Measurements from ENCODE around the gene PSMC3IP.
"Not testable (repeated sequence)": the region's sequence is repeated elsewhere in the genome, so short reads cannot be mapped to it uniquely, and the experiment has no call there.

The PSMC3IP gene

DNA sequence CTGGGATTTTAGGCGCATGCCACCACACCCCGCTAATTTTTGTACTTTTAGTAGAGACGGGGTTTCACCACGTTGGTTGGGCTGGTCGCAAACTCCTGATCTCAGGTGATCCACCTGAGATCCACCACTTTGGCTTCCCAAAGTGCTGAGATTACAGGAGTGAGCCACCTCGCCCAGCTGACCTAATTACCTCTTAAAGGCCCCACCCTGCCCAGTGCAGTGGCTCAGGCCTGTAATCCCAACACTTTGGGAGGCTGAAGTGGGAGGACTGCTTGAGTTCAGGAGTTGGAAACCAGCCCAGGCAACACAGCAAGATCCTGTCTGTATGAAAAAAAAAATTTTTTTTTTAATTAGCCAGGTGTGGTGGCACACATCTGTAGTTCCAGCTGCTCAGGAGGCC lies 18.5 kb downstream of the PSMC3IP start:
- DNase-seq: no peak

DNA sequence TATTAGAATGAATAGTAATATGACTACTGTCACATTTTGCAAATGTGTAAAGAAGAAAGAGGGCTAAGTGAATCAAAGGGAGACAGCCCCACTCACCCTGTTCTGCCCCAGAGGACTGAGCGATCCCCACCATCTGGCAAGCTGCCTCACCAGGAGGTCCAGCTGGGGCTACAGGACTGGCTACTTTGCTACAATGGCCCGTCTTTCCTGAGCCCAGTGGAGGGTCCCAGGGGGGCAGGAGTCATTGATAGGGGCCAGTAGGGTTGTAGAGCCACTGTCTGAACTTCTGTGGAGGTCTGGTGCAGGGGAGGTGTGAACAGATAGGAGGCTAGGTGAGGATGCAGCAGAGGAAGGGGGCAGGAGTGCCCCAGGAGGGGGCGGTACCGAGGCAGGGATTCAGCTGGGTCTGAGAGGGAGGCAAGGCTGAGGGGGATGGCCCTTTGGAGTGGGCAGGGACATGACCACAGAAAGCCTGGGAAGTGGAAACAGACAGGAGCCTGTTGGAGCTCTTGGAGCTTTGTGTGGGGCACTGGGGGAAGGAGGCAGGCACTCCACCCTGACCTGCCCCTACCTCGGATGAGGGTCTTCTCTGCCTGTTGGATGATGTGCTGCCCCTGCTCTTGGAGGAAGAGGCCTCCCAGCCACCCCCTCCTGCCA lies 21.4 kb downstream of the PSMC3IP start:
- not testable (repeated sequence) for DNase-seq

DNA sequence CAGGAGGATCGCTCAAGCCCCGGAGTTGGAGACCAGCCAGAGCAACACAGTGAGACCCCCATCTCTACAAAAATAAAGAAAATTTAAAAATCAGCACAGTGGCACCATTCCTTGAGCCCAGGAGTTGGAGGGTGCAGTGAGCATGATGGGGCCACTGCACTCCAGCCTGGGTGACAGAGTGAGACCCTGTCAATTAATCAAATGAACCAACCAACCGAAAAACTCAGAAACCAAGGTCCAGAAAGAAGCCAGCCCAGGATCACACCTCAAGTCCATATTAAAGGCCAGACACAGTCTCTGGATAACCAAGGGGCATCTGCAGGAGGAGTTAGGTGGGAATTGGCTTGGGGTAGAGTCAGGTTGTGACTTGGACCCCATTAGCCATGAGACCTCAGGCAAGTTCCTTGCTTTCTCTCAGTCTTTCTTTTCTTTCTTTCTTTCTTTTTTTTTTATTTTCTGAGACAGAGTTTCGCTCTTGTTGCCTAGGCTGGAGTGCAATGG lies 22.4 kb downstream of the PSMC3IP start:
- no peak for DNase-seq

DNA sequence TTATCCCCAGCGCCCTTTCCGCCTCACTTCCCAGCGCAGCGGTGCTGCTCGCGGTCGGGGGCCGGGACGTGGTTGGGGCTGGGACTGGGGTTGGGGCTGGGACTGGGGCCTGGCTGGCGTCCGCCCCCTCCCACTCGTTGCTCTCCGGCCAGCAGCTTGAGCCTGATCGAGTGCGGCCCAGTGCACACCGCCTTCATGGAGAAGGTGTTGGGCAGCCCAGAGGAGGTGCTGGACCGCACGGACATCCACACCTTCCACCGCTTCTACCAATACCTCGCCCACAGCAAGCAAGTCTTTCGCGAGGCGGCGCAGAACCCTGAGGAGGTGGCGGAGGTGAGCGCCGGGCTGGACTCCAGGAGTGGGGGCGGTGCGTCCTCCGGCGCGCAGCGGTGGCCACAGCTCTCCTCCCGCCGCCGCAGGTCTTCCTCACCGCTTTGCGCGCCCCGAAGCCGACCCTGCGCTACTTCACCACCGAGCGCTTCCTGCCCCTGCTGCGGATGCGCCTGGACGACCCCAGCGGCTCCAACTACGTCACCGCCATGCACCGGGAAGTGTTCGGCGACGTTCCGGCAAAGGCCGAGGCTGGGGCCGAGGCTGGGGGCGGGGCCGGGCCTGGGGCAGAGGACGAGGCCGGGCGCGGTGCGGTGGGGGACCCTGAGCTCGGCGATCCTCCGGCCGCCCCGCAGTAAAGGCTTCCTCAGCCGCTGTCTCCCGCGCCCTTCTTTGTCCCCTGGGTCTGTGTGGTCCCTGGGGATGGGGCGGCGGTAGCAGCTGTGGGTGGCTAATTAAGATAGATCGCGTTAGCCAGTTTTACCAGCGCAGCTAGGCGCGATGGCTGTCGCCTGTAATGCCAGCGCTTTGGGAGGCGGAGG lies 23.0 kb downstream of the PSMC3IP start:
- DNase-seq: peak; percentile 83

DNA sequence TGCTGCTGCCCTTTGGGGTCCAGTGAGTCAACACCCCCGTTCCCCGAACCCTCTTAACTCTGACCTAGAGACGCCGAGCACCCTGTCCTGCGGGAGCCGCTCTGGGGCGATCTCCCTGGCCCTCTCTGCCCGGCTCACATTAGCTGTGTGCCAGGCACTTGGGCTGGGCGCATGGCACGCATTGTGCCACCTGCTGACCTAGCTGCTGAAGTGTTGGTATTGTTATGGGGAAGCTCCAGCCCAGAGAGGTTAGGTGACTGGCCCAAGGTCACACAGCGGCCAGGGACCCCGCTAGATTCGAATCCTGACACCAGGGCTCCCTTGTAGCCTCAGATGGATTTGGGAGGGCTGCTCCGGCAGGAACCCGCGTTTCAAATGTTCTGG lies 23.7 kb downstream of the PSMC3IP start:
- no peak for DNase-seq

DNA sequence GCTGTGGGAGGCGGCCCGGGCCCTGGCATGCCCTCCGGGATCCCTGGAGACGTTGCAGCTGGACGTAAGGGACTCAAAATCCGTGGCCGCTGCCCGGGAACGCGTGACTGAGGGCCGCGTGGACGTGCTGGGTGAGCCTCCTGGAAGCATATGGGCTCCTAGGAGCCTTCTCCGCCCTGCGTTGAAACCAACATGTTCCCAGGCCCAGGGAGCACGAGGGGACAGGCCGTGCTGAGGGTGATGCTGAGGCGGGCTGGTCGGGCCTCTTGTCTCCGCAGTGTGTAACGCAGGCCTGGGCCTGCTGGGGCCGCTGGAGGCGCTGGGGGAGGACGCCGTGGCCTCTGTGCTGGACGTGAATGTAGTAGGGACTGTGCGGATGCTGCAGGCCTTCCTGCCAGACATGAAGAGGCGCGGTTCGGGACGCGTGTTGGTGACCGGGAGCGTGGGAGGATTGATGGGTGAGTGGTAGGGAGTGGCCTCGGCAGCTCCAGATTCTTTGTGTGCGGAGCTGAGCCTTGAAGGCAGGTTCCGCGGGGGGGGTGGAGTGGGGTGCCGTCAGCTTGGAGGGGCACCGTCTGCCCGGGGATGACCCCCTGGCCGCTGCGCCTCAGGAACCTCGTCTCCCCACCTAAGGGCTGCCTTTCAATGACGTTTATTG lies 24.2 kb downstream of the PSMC3IP start:
- no peak for DNase-seq

DNA sequence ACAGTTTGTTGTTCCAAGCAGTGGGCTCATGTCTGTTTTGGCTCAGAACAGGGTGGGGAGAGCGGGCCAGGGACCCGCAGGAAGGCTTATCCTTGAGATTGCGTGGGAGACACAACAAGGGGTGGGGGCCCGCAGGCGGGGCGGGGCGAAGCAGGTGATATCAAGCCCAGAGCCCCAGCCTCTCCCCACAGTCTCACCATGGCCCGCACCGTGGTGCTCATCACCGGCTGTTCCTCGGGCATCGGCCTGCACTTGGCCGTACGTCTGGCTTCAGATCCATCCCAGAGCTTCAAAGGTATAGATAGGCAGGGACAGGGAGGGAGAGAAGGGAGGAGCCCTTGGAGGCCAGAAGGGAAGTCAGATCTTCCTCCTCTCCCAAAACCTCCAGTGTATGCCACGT lies 24.8 kb downstream of the PSMC3IP start, which contains the start of gene HSD17B1:
HSD17B1 (plus strand) TSS at position 188 of the 400 bp plus-strand sequence; CDS start at position 199, 11 bp downstream.
- DNase-seq: not testable (repeated sequence)

DNA sequence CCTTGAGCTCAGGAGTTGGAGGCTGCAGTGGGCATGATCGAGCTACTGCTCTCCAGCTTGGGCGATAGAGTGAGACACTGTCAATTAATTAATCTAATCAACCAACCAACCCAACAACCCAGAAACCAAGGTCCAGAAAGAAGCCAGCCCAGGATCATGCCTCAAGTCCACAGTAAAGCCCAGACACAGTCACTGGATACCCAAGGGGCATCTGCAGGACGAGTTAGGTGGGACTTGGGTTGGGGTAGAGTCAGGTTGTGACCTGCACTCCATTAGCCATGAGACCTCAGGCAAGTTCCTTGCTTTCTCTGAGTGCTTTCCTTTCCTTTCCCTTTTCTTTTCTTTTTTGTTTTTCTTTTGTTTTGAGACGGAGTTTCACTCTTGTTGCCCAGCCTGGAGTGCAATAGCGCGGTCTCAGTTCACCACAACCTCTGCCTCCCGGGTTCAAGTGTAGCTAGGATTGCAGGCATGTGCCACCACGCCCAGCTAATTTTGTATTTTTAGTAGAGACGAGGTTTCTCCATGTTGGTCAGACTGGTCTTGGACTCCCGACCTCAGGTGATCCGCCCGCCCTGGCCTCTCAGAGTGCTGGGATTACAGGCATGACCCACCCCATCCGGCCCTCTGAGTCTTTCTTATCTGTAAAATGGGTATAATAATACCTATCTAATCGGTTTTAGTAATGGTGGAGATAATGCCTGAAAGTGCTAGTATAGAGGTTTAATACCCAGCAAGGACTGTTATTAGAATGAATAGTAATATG lies 28.4 kb downstream of the PSMC3IP start:
- no peak for DNase-seq

DNA sequence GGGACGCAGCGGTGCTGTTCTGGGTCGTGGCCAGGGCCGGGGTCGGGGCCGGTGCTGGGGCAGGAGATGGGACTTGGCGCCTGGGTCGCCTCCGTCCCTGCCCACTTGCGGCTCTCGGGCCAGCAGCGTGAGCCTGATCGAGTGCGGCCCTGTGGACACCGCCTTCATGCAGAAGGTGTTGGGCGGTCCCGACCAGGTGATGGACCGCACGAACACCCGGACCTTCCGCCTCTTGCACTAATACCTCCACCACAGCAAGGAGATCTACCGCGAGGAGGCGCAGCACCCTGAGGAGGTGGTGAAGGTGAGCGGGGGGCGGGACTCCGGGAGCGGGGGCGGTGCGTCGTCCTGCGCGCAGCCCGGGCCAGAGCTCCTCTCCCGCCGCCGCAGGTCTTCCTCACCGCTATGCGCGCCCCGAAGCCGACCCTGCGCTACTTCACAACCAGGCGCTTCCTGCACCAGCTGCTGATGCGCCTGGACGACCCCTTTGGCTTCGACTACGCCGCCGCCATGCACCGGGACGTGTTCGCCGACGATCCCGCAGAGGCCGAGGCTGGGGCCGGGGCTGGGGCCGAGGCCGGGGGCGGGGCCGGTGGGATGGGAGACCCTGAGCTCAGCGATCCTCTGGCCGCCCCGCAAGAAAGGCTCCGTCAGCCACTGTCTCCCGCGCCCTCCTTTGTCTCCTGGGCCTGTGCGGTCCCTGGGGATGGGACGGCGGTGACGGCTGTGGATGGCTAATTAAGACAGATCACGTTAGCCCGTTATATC lies 29.3 kb downstream of the PSMC3IP start:
- DNase-seq: peak; percentile 80

DNA sequence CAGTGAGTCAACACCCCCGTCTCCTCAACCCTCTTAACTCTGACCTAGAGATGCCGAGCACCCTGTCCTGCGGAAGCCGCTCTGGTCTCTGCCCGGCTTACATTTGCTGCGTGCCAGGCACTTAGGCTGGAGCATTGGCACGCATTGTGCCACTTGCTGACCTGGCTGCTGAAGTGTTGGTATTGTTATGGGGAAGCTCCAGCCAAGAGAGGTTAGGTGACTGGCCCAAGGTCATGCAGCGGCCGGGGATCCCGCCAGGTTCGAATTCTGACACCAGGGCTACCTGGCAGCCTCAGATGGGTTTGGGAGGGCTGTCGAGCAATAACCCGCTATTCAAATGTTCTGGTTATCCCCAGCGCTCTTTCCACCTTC lies 29.8 kb downstream of the PSMC3IP start:
- no peak for DNase-seq

DNA sequence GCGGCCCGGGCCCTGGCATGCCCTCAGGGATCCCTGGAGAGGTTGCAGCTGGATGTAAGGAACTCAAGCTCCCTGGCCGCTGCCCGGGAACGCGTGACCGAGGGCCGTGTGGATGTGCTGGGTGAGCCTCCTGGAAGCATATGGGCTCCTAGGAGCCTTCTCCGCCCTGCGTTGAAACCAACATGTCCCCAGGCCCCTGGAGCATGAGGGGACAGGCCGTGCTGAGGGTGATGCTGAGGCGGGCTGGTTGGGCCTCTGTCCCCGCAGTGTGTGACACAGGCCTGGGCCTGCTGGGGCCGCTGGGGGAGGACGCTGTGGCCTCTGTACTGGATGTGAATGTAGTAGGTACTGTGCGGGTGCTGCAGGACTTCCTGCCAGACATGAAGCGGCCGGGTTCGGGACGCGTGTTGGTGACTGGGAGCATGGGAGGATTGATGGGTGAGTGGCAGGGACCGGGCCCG lies 30.5 kb downstream of the PSMC3IP start:
- DNase-seq: no peak

DNA sequence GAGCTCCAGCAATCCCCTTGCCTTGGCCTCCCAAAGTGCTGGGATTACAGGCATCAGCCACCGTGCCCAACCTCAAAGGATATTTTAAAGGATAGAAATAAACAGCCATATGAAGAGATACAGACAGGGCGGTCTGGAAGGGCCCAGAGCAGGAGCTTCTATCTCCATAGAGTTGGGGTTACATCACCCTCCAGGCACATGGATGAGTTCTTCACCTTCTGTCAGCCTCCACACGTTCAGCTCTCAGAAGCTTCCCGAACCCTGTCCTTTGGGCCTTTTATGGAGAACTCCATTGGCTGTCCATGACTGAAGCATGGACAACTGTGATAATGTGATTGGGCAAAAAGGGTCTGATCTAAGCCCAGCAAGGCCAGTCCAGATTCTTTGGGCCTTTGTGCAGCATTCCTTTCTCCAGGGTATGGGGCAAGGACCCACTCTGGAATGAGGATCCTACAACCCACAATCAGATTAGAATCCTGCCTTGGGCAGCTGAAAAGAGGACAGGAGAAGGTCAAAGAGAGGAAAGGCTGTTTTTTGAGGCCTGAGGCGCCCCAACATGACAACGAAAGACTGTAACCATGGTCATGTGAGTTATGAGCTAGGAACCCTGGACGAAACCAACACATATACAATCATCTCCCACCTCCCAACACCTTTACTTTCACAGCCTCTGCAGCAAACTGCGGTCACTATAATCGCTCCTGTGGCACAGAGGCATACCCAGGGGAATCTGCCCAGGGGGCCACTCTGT lies 31.6 kb downstream of the PSMC3IP start:
- not testable (repeated sequence) for DNase-seq

DNA sequence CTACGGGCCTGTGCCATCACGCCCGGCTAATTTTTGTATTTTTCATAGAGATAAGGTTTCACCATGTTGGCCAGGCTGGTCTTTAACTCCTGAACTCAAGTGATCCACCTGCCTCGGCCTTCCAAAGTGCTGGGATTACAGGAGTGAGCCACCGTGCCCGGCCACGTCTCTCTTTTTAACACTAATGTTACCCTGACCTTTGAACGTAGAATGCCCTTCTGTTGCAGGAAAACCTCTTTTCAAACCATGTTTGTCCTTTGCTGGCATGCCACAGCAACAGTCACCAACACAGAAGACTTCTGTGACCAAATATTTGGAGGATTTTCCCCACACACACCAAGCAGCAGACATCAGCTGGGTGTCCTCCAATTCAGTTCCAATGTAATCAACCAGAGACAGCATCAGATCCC lies 32.6 kb downstream of the PSMC3IP start:
- DNase-seq: no peak

DNA sequence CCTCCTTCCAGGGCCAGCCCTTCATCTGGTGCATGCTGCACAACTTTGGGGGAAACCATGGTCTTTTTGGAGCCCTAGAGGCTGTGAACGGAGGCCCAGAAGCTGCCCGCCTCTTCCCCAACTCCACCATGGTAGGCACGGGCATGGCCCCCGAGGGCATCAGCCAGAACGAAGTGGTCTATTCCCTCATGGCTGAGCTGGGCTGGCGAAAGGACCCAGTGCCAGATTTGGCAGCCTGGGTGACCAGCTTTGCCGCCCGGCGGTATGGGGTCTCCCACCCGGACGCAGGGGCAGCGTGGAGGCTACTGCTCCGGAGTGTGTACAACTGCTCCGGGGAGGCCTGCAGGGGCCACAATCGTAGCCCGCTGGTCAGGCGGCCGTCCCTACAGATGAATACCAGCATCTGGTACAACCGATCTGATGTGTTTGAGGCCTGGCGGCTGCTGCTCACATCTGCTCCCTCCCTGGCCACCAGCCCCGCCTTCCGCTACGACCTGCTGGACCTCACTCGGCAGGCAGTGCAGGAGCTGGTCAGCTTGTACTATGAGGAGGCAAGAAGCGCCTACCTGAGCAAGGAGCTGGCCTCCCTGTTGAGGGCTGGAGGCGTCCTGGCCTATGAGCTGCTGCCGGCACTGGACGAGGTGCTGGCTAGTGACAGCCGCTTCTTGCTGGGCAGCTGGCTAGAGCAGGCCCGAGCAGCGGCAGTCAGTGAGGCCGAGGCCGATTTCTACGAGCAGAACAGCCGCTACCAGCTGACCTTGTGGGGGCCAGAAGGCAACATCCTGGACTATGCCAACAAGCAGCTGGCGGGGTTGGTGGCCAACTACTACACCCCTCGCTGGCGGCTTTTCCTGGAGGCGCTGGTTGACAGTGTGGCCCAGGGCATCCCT lies 34.1 kb downstream of the PSMC3IP start:
- no peak for DNase-seq

DNA sequence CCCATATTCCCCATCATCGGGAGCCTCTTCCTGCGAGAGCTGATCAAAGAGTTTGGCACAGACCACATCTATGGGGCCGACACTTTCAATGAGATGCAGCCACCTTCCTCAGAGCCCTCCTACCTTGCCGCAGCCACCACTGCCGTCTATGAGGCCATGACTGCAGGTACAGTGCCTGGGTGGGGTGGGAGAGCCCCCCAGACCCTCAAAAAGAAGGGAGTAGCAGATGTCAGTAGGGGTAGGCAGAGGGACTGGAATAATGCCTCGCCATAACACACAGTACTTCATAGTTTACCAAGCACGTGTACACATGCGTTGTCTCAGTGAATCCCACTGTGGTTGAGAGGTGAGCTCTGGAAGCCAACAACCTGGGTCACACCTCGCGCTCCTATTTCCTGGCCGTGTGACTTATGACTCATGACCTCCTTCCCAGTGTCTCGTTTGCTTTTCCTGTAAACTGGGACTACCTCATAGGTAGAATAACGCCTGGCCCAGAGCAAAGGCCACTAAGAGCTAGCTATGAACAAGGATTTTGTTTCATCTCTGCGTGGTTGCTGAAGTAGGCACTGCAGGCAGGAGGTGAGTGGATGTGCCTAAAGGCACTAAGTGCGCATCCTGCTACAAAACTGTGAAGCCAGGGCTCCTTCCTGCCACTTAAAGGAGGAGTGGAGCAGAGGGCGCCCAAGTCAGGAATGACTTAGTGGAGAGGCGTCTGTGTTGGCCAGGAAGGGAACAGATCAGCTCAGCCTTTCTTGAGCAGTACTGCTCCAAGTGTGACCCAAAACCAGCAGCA lies 36.3 kb downstream of the PSMC3IP start:
- no peak for DNase-seq

DNA sequence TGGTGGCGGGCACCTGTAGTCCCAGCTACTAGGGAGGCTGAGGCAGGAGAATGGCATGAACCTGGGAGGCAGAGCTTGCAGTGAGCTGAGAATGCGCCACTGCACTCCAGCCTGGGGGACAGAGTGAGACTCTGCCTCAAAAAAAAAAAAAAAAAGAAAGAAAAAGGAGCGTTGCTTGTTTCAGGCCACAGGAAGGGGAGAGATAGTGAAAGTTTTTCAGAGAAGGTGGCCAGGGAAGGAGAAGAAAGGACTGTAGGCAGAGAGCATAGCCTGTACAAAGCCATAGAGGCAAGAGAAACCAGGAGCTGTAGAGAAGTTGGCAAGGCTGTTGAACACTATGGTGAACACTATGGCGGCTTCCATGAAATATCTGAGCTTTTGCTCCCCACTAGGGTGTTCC lies 37.0 kb downstream of the PSMC3IP start:
- DNase-seq: not testable (repeated sequence)

DNA sequence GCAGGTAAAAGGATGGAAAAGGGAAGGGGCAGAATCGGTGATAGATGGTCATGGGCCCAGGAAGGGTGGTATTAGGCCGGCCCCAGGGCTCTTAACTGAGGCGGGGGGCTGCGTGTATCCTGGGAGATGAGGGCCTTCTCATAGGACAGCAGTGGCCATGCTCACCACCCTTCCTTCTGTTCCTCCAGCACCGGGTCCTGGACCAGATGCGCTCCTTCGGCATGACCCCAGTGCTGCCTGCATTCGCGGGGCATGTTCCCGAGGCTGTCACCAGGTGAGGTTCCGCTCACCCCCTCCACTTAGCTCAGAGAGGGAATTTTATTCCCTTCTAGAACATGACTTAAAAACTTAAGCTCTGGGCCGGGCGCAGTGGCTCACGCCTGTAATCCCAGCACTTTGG lies 39.0 kb downstream of the PSMC3IP start:
- no peak for DNase-seq

DNA sequence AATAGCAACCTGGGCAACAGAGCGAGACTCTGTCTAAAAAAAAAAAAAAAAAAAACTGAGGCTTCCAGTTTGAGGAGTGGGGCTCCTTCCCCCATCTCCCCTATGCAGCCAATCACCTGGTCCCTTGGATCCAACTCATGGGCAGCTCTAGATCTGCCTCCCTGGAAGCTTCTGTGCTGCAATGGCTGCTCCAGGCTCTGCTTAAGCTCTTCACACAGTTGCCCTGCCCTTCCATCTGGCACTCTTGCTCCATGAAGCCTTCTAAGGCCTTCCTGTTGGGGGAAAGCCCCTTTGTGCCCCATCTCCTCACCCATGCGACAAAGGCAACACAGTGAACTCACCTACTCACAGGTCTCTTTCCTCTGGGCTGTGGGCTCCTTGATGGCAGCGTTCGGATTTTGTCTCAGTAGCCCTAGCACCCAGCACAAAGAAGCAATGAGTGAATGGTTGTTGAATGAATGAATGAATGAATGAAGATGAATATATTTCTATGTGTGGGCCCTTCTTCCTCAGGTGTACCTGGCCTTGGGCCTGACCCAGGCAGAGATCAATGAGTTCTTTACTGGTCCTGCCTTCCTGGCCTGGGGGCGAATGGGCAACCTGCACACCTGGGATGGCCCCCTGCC lies 39.6 kb downstream of the PSMC3IP start:
- no peak for DNase-seq

Data from CD4-positive, alpha-beta T cell treated with Interleukin-21 for 1 hour (primary cell).